ENCODE results near the gene HMX1. TPM values are rescaled to one million over a fixed set of nuclear protein-coding genes. Genes with fewer than 3 reads are reported as not detected.

The HMX1 gene
- total RNA-seq, 1 experiment from 2014 or later: not detected

DNA sequence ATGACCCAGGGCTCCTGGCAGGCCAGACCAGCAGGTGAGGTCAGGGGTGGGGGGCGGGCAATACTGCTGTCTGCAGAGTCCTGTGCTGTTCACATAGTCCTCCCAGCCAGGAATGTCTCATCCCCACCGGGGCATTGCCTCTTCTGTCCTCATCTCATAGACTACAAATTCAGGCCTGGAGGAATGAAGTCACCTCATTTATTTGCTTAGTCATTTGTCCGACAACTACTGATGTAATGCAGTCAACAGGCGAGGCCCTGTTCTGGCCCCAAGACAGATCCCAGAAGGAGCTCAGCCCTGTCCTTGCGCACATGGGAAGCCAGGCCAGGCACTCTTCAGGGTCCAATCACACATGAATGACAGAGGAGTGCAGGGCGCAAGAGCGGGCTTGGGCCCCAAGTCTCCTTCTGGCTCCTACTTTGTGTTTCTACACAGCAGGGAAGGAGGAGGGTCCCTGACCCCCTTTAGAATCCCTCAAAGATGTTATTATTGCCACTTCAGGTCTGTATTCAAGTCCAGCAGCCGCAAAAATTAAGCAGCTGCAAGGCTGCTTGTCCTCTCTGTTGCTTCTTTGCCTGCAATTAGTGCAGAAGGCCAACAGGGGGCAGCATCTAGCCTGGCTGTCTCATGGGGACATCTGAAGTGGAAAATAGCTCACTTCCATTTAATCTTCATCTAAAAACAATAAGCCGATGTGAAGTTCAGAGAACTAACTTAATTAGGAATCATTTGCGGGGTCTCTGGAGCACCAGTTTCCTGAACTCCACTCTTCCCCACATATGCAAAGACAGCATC is 15.2 kb upstream of the HMX1 start:
- no peak overlapping the region for H2AFZ ChIP-seq (ENCODE audit: low read length)
- no peaks in the 10 kb centered on the region for H3K9me3 ChIP-seq (ENCODE audit: low read length)
- peaks cover 33% of the 10 kb centered on the region for H3K27me3 ChIP-seq (ENCODE audit: low read length)
- H3K9ac ChIP-seq (ENCODE audit: low read length): no peak overlapping the region
- ChIA-PET CTCF (no interaction called here), POLR2A (ENCODE audit: unreplicated experiment) (no interaction called here)
- TF ChIP-seq EZH2 (IDR thresholded peaks at IDR 0.05; ENCODE audit: low read length, unreplicated experiment) (no peak), EZH2phosphoT487 (IDR thresholded peaks at IDR 0.05; ENCODE audit: borderline replicate concordance, low read length) (no peak)
- TF ChIP-seq, protein P1, sequence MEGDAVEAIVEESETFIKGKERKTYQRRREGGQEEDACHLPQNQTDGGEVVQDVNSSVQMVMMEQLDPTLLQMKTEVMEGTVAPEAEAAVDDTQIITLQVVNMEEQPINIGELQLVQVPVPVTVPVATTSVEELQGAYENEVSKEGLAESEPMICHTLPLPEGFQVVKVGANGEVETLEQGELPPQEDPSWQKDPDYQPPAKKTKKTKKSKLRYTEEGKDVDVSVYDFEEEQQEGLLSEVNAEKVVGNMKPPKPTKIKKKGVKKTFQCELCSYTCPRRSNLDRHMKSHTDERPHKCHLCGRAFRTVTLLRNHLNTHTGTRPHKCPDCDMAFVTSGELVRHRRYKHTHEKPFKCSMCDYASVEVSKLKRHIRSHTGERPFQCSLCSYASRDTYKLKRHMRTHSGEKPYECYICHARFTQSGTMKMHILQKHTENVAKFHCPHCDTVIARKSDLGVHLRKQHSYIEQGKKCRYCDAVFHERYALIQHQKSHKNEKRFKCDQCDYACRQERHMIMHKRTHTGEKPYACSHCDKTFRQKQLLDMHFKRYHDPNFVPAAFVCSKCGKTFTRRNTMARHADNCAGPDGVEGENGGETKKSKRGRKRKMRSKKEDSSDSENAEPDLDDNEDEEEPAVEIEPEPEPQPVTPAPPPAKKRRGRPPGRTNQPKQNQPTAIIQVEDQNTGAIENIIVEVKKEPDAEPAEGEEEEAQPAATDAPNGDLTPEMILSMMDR (conservative IDR thresholded peaks at IDR 0.05; ENCODE audit: low read depth, low read length): peak; percentile 58
- H3K36me3 ChIP-seq (ENCODE audit: low read depth, low read length): no peaks in the 10 kb centered on the region
- H3K4me2 ChIP-seq (ENCODE audit: low read length): no peak overlapping the region
- no peaks in the 10 kb centered on the region for H4K20me1 ChIP-seq (ENCODE audit: low read length)
- no peak for ATAC-seq
- H3K27ac ChIP-seq (ENCODE audit: low read length): no peak overlapping the region
- no peaks in the 10 kb centered on the region for H3K9me2 ChIP-seq (replicated peaks; ENCODE audit: low read length)
- no peaks in the 10 kb centered on the region for H3K79me2 ChIP-seq (ENCODE audit: low read length)
- BruUV-seq (replicated peaks): no TSS peak
- no peaks in the 10 kb centered on the region for H3K4me1 ChIP-seq (ENCODE audit: insufficient read depth, low read length)
- peak; percentile 2 for DNase-seq
- H3K4me3 ChIP-seq (ENCODE audit: low read length): no peak overlapping the region
- H3F3A ChIP-seq (ENCODE audit: low read length, unreplicated experiment): no peaks in the 10 kb centered on the region
- intact Hi-C loops (cut with micrococcal nuclease): no loop called here

GRCh38 chr4:8882239-8882638 is 10.6 kb upstream of the HMX1 start:
- no peak for TF ChIP-seq EZH2phosphoT487 (IDR thresholded peaks at IDR 0.05; ENCODE audit: borderline replicate concordance, low read length)
- TF ChIP-seq EZH2 (IDR thresholded peaks at IDR 0.05; ENCODE audit: low read length, unreplicated experiment): no peak
- TF ChIP-seq, protein P1 (conservative IDR thresholded peaks at IDR 0.05; ENCODE audit: low read depth, low read length): no peak
- Histone ChIP-seq H3K9me3 (ENCODE audit: low read length) (no peaks in the 10 kb centered on the region), H3K36me3 (ENCODE audit: low read depth, low read length) (no peaks in the 10 kb centered on the region), H3K9ac (ENCODE audit: low read length) (no peak overlapping the region), H3K27ac (ENCODE audit: low read length) (no peak overlapping the region), H3K9me2 (replicated peaks; ENCODE audit: low read length) (no peaks in the 10 kb centered on the region), H3F3A (ENCODE audit: low read length, unreplicated experiment) (no peaks in the 10 kb centered on the region), H3K4me3 (ENCODE audit: low read length) (no peak overlapping the region), H3K27me3 (ENCODE audit: low read length) (peaks cover 3% of the 10 kb centered on the region; the same call in 1 of the 2 replicates), H4K20me1 (ENCODE audit: low read length) (no peaks in the 10 kb centered on the region), H3K79me2 (ENCODE audit: low read length) (no peaks in the 10 kb centered on the region), H3K4me1 (ENCODE audit: insufficient read depth, low read length) (no peaks in the 10 kb centered on the region), H2AFZ (ENCODE audit: low read length) (no peak overlapping the region), H3K4me2 (ENCODE audit: low read length) (no peak overlapping the region)
- CTCF ChIA-PET: no interaction called here
- POLR2A ChIA-PET (ENCODE audit: unreplicated experiment): no interaction called here
- intact Hi-C loops (cut with micrococcal nuclease): no loop called here
- ATAC-seq: no peak
- no TSS peak for BruUV-seq (replicated peaks)
- DNase-seq: no peak

DNA sequence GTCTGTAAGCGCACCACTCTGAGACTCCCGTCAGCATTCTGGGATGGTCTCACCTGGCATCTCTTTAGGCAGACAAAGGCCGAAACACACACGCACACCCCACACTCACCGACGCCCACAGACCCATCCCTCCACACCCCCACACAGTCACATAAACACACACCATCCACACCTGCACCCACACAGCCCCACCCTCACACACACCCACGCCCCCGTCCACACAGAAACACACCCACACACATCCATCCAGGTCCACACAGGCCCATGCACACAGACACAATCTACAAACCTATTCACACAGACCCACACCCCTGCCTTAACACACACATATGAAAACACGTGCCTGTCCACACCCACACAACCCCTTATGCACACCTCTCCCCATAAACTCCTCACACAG is 9.2 kb upstream of the HMX1 start:
- intact Hi-C loops (cut with micrococcal nuclease): no loop called here
- H3K36me3 ChIP-seq (ENCODE audit: low read depth, low read length): no peaks in the 10 kb centered on the region
- POLR2A ChIA-PET (ENCODE audit: unreplicated experiment): no interaction called here
- H3K27ac ChIP-seq (ENCODE audit: low read length): no peak overlapping the region
- no peaks in the 10 kb centered on the region for H3K9me3 ChIP-seq (ENCODE audit: low read length)
- no peaks in the 10 kb centered on the region for H3K79me2 ChIP-seq (ENCODE audit: low read length)
- no peak for TF ChIP-seq EZH2 (IDR thresholded peaks at IDR 0.05; ENCODE audit: low read length, unreplicated experiment)
- no peak for TF ChIP-seq EZH2phosphoT487 (IDR thresholded peaks at IDR 0.05; ENCODE audit: borderline replicate concordance, low read length)
- TF ChIP-seq, protein P1 (conservative IDR thresholded peaks at IDR 0.05; ENCODE audit: low read depth, low read length): no peak
- H4K20me1 ChIP-seq (ENCODE audit: low read length): no peaks in the 10 kb centered on the region
- no peak overlapping the region for H3K9ac ChIP-seq (ENCODE audit: low read length)
- H3K27me3 ChIP-seq (ENCODE audit: low read length): peaks cover 14% of the 10 kb centered on the region
- H3K4me3 ChIP-seq (ENCODE audit: low read length): no peak overlapping the region
- ATAC-seq (no peak), DNase-seq (no peak)
- no peaks in the 10 kb centered on the region for H3K4me1 ChIP-seq (ENCODE audit: insufficient read depth, low read length)
- BruUV-seq (replicated peaks): no TSS peak
- H3K4me2 ChIP-seq (ENCODE audit: low read length): no peak overlapping the region
- CTCF ChIA-PET: no interaction called here
- H2AFZ ChIP-seq (ENCODE audit: low read length): no peak overlapping the region
- H3K9me2 ChIP-seq (replicated peaks; ENCODE audit: low read length): no peaks in the 10 kb centered on the region
- H3F3A ChIP-seq (ENCODE audit: low read length, unreplicated experiment): no peaks in the 10 kb centered on the region
